Activated CD4-positive, alpha-beta T cell treated with anti-CD3 and anti-CD28 coated beads for 1 hour (primary cell): ENCODE measurements around the gene NSF.
"Not testable (repeated sequence)": the region's sequence is repeated elsewhere in the genome, so short reads cannot be mapped to it uniquely, and the experiment has no call there.

Experiments
- DNase-seq: peaks from one replicate; pipeline ENCODE4 v3.0.0-alpha.2; 2020

The NSF gene

GRCh38 chr17:46759141-46759540 is 168.7 kb downstream of the NSF start:
- no peak for DNase-seq

GRCh38 chr17:46763416-46763815 is 172.9 kb downstream of the NSF start:
- no peak for DNase-seq

- no peak for DNase-seq
Measured at GRCh38 chr17:46764000-46764708, 173.7 kb downstream of the NSF start.

GRCh38 chr17:46764709-46765401 is 174.4 kb downstream of the NSF start:
- DNase-seq: no peak

- no peak for DNase-seq
Measured at GRCh38 chr17:46765453-46765852, 175.0 kb downstream of the NSF start.

- DNase-seq: no peak
Measured at GRCh38 chr17:46766493-46767491, 176.3 kb downstream of the NSF start.

GRCh38 chr17:46768540-46768870 is 178.0 kb downstream of the NSF start:
- DNase-seq: no peak

- not testable (repeated sequence) for DNase-seq
Measured at GRCh38 chr17:46768896-46769295, 178.4 kb downstream of the NSF start.

- no peak for DNase-seq
Measured at GRCh38 chr17:46769531-46770438, 179.3 kb downstream of the NSF start.

- no peak for DNase-seq
Measured at GRCh38 chr17:46770439-46770817, 180.0 kb downstream of the NSF start.

GRCh38 chr17:46770818-46771560 is 180.5 kb downstream of the NSF start:
- no peak for DNase-seq

- DNase-seq: no peak
Measured at GRCh38 chr17:46771561-46772474, 181.3 kb downstream of the NSF start.

GRCh38 chr17:46772475-46773220 is 182.2 kb downstream of the NSF start:
- no peak for DNase-seq

- DNase-seq: no peak
Measured at GRCh38 chr17:46773221-46773605, 182.7 kb downstream of the NSF start.

- no peak for DNase-seq
Measured at GRCh38 chr17:46773676-46774075, 183.2 kb downstream of the NSF start.

- no peak for DNase-seq
Measured at GRCh38 chr17:46774108-46774737, 183.8 kb downstream of the NSF start.

GRCh38 chr17:46776298-46777005 is 186.0 kb downstream of the NSF start:
- no peak for DNase-seq
